Liver (tissue), 9 donors: ENCODE measurements around the gene NEDD4. TPM values are rescaled to one million over a fixed set of nuclear protein-coding genes. Genes with fewer than 3 reads are reported as not detected.

Source experiments
- DNase-seq: peaks from one replicate; pipeline ENCODE4 v3.0.0-alpha.2; 2017; ENCODE audit warnings: low spot score
- H3K27ac ChIP-seq, 2 donors: one replicate each; pipeline ENCODE4 v1.7.0; 2013; ENCODE audit warnings: inconsistent platforms in 2 of 2, low read length in 2 of 2, control low read depth in 1 of 2, low read depth in 1 of 2, mild to moderate bottlenecking in 1 of 2
- H3K27me3 ChIP-seq, 4 donors: one replicate each; pipeline versions ENCODE4 v1.6.1 to v1.7.0; 2013; ENCODE audit warnings: low read length in 3 of 4, inconsistent platforms in 1 of 4, mild to moderate bottlenecking in 1 of 4, moderate library complexity in 1 of 4; ENCODE audit not compliant: control insufficient read depth in 4 of 4, insufficient read depth in 4 of 4
- H3K36me3 ChIP-seq, 4 donors: one replicate each; pipeline versions ENCODE4 v1.6.1 to v1.7.0; 2013; ENCODE audit warnings: low read length in 3 of 4, mild to moderate bottlenecking in 3 of 4, low read depth in 1 of 4, moderate library complexity in 1 of 4; ENCODE audit not compliant: control insufficient read depth in 4 of 4, insufficient read depth in 3 of 4
- H3K4me1 ChIP-seq, 4 donors: one replicate each; pipeline versions ENCODE4 v1.6.1 to v1.7.0; 2013; ENCODE audit warnings: low read length in 3 of 4, mild to moderate bottlenecking in 3 of 4, moderate library complexity in 1 of 4; ENCODE audit not compliant: control insufficient read depth in 4 of 4, insufficient read depth in 4 of 4
- H3K4me3 ChIP-seq, 3 donors: one replicate each; pipeline versions ENCODE4 v1.6.1 to v1.7.0; 2013; ENCODE audit warnings: low read length in 3 of 3, control low read depth in 1 of 3, low read depth in 1 of 3, mild to moderate bottlenecking in 1 of 3
- H3K9ac ChIP-seq, 2 donors: one replicate each; pipeline ENCODE4 v1.7.0; 2013; ENCODE audit warnings: low read length in 2 of 2, mild to moderate bottlenecking in 2 of 2, moderate library complexity in 2 of 2, control low read depth in 1 of 2, low read depth in 1 of 2
- H3K9me3 ChIP-seq, 4 donors: one replicate each; pipeline versions ENCODE4 v1.6.1 to v1.7.0; 2013; ENCODE audit warnings: low read length in 3 of 4; ENCODE audit not compliant: control insufficient read depth in 4 of 4
- ATF3 ChIP-seq: IDR thresholded peaks from 2 replicates; pipeline ENCODE4 v1.6.1; 2016; ENCODE audit warnings: antibody characterized with exemption
- CTCF ChIP-seq: fragments of 150-350 bp; IDR thresholded peaks from 2 replicates; pipeline ENCODE4 v1.5.1; 2017; ENCODE audit warnings: improper control_type of control experiment, low read depth, low read length; ENCODE audit not compliant: missing input control
- EGR1 ChIP-seq, 2 donors: IDR thresholded peaks; 2 replicates each; pipeline ENCODE4 v1.6.1; 2016 to 2018; ENCODE audit warnings: antibody characterized with exemption in 2 of 2, low read depth in 2 of 2
- FOXA1 ChIP-seq: IDR thresholded peaks from 2 replicates; pipeline ENCODE4 v1.6.1; 2016; ENCODE audit warnings: antibody characterized with exemption
- FOXA2 ChIP-seq: IDR thresholded peaks from 2 replicates; pipeline ENCODE4 v1.6.1; 2016; ENCODE audit warnings: antibody characterized with exemption
- GABPA ChIP-seq, 2 donors: IDR thresholded peaks in 1 of 2; conservative IDR thresholded peaks in 1 of 2; 2 replicates each; pipeline ENCODE4 v1.6.1; 2016; ENCODE audit warnings: antibody characterized with exemption in 2 of 2, mild to moderate bottlenecking in 1 of 2, moderate library complexity in 1 of 2
- HNF4A ChIP-seq, 2 donors: conservative IDR thresholded peaks; 2 replicates each; pipeline ENCODE4 v1.6.1; 2016; ENCODE audit warnings: antibody characterized with exemption in 2 of 2, mild to moderate bottlenecking in 2 of 2
- HNF4G ChIP-seq: IDR thresholded peaks from 2 replicates; pipeline ENCODE4 v1.6.1; 2016; ENCODE audit warnings: antibody characterized with exemption
- JUND ChIP-seq, 2 donors: IDR thresholded peaks; 2 replicates each; pipeline ENCODE4 v1.6.1; 2016; ENCODE audit warnings: antibody characterized with exemption in 2 of 2
- MAX ChIP-seq: IDR thresholded peaks from 2 replicates; pipeline ENCODE4 v1.6.1; 2016; ENCODE audit warnings: antibody characterized with exemption
- NR2F2 ChIP-seq: IDR thresholded peaks from 2 replicates; pipeline ENCODE4 v1.6.1; 2016; ENCODE audit warnings: antibody characterized with exemption
- RAD21 ChIP-seq, 2 donors: IDR thresholded peaks; 2 replicates each; pipeline ENCODE4 v1.6.1; 2016; ENCODE audit warnings: antibody characterized with exemption in 2 of 2, mild to moderate bottlenecking in 2 of 2
- REST ChIP-seq: IDR thresholded peaks from 2 replicates; pipeline ENCODE4 v1.6.1; 2016; ENCODE audit warnings: antibody characterized with exemption, mild to moderate bottlenecking
- RXRA ChIP-seq, 2 donors: IDR thresholded peaks; 2 replicates each; pipeline ENCODE4 v1.6.1; 2017 to 2018; ENCODE audit warnings: antibody characterized with exemption in 2 of 2, mild to moderate bottlenecking in 1 of 2
- SP1 ChIP-seq: IDR thresholded peaks from 2 replicates; pipeline ENCODE4 v1.6.1; 2018; ENCODE audit warnings: antibody characterized with exemption, mild to moderate bottlenecking
- TAF1 ChIP-seq: conservative IDR thresholded peaks from 2 replicates; pipeline ENCODE4 v1.6.1; 2016; ENCODE audit warnings: antibody characterized with exemption, mild to moderate bottlenecking
- YY1 ChIP-seq: IDR thresholded peaks from 2 replicates; pipeline ENCODE4 v1.6.1; 2016; ENCODE audit warnings: antibody characterized with exemption, mild to moderate bottlenecking
- ZBTB33 ChIP-seq: IDR thresholded peaks from 2 replicates; pipeline ENCODE4 v1.6.1; 2016; ENCODE audit warnings: antibody characterized with exemption
- WGBS: extraction: QIAGEN DNeasy Blood & Tissue Kit; methylation state at CpG from one replicate; pipeline ENCODE4 v1.1.7; 2013; 5-methylcytosine and 5-hydroxymethylcytosine counted together
- polyA plus RNA-seq, 2 donors: library from polyadenylated mRNA; stranded (reverse) in 1 of 2; unstranded in 1 of 2; fragments of 200-250 nt in 1 of 2; fragments of >200 nt in 1 of 2; fragmentation: Nextera tagmentation in 1 of 2; extraction: Ambion mirVana in 1 of 2; gene quantifications; one replicate each; pipeline versions ENCODE4 v1.2.1 to v1.2.3, GENCODE V29; 2013 to 2015
- total RNA-seq, 2 donors: library from RNA; depleted of rRNA; stranded (reverse); fragments of >200 nt; gene quantifications; one replicate each; pipeline ENCODE4 v1.2.3, GENCODE V29; 2014
- donor health status: healthy.
- donor health status: healthy.
- donor health status: healthy.
- donor health status: healthy.
- donor health status: healthy.

Gene NEDD4
- total and polyA plus RNA-seq, 4 donors: 9.1 to 17.5 (median 12.4) TPM

- no peaks in the 10 kb centered on the region for H3K9me3 ChIP-seq
- H3K27me3 ChIP-seq: no peaks in the 10 kb centered on the region
- no peaks in the 10 kb centered on the region for H3K4me1 ChIP-seq
- no peak overlapping the region for H3K4me3 ChIP-seq
- 87% methylated on average over 4 of the region's 4 CpGs for WGBS
- DNase-seq: no peak
- peaks cover 0 to 2% (median 0%) of the 10 kb centered on the region in 4 donors for H3K36me3 ChIP-seq
- H3K27ac ChIP-seq: no peak overlapping the region
- no peak overlapping the region for H3K9ac ChIP-seq
- TF ChIP-seq HNF4G (peak; percentile 18), HNF4A (conservative IDR thresholded peaks at IDR 0.05) (peak in 1 of 2 donors; percentile 64), NR2F2 (no peak)
Observed at GRCh38 chr15:55968923-55969322, 24.5 kb downstream of the NEDD4 start.

GRCh38 chr15:55965091-55965490, 28.3 kb downstream of the NEDD4 start:
- no peaks in the 10 kb centered on the region for H3K9me3 ChIP-seq
- H3K27ac ChIP-seq: no peak overlapping the region
- no peak for DNase-seq
- TF ChIP-seq NR2F2: no peak
- no peak for TF ChIP-seq ZBTB33
- TF ChIP-seq JUND (IDR thresholded peaks at IDR 0.05): no peak
- TF ChIP-seq HNF4G: no peak
- TF ChIP-seq FOXA1: no peak
- TF ChIP-seq TAF1: no peak
- no peak for TF ChIP-seq CTCF
- TF ChIP-seq RXRA (IDR thresholded peaks at IDR 0.05): no peak
- no peak for TF ChIP-seq MAX
- TF ChIP-seq HNF4A (conservative IDR thresholded peaks at IDR 0.05): no peak
- TF ChIP-seq ATF3: no peak
- no peak for TF ChIP-seq FOXA2
- no peak for TF ChIP-seq SP1
- no peak for TF ChIP-seq REST
- TF ChIP-seq GABPA (IDR thresholded peaks at IDR 0.05 in 1 of 2, conservative IDR thresholded peaks at IDR 0.05 in 1 of 2): no peak
- TF ChIP-seq YY1: no peak
- TF ChIP-seq EGR1 (IDR thresholded peaks at IDR 0.05; ENCODE audit: low read depth in 2 of 2): no peak
- TF ChIP-seq RAD21 (IDR thresholded peaks at IDR 0.05): no peak
- no peaks in the 10 kb centered on the region for H3K4me1 ChIP-seq
- no peaks in the 10 kb centered on the region for H3K36me3 ChIP-seq
- H3K4me3 ChIP-seq: no peak overlapping the region
- no peaks in the 10 kb centered on the region for H3K27me3 ChIP-seq
- 75% methylated on average over 3 of the region's 3 CpGs for WGBS
- H3K9ac ChIP-seq: no peak overlapping the region
